AG09319 (cell line): Measurements from ENCODE around the gene ANKS3.

Experiments used
- DNase-seq: peaks from one replicate; pipeline ENCODE4 v3.0.0-alpha.2; 2010; ENCODE audit warnings: low read depth; ENCODE audit errors: extremely low read depth
- CTCF ChIP-seq: IDR thresholded peaks from 2 replicates; pipeline ENCODE4 v1.5.1; 2011; ENCODE audit warnings: low read depth, mild to moderate bottlenecking, inconsistent platforms, low read length, moderate library complexity

Gene ANKS3

GRCh38 chr16:4667203-4667963 is 66.7 kb downstream of the ANKS3 start:
- no peak for DNase-seq
- TF ChIP-seq CTCF, result no peak

GRCh38 chr16:4666537-4667202 is 67.4 kb downstream of the ANKS3 start:
- no peak for TF ChIP-seq CTCF
- no peak for DNase-seq

- TF ChIP-seq CTCF, result no peak
- no peak for DNase-seq
Measured at GRCh38 chr16:4664538-4665418, 69.3 kb downstream of the ANKS3 start.

GRCh38 chr16:4663777-4664465 is 70.2 kb downstream of the ANKS3 start:
- DNase-seq, result no peak
- no peak for TF ChIP-seq CTCF

GRCh38 chr16:4663465-4663776 is 70.7 kb downstream of the ANKS3 start:
- DNase-seq, result no peak
- TF ChIP-seq CTCF, result no peak

GRCh38 chr16:4661661-4662060 is 72.4 kb downstream of the ANKS3 start:
- TF ChIP-seq CTCF, result no peak
- no peak for DNase-seq
